Rectal smooth muscle tissue (tissue), 1 donor: ENCODE measurements around the gene NANOS3.

Experiments used
- H3K27ac ChIP-seq: one replicate; pipeline ENCODE4 v1.7.0; 2013; ENCODE audit warnings: low read depth, low read length, inconsistent platforms
- H3K27me3 ChIP-seq: one replicate; pipeline ENCODE4 v1.7.0; 2013; ENCODE audit warnings: low read length; ENCODE audit not compliant: control insufficient read depth, insufficient read depth
- H3K36me3 ChIP-seq: one replicate; pipeline ENCODE4 v1.7.0; 2013; ENCODE audit warnings: low read length; ENCODE audit not compliant: control insufficient read depth, insufficient read depth
- H3K4me1 ChIP-seq: one replicate; pipeline ENCODE4 v1.7.0; 2013; ENCODE audit warnings: low read length; ENCODE audit not compliant: control insufficient read depth, insufficient read depth
- H3K4me3 ChIP-seq: one replicate; pipeline ENCODE4 v1.7.0; 2013; ENCODE audit warnings: low read length
- H3K9ac ChIP-seq: one replicate; pipeline ENCODE4 v1.7.0; 2013; ENCODE audit warnings: low read length

The NANOS3 gene

GRCh38 chr19:13876834-13877233 is at the start of gene NANOS3:
Gene NANOS3, plus strand, starts transcription at chr19:13877134. Its CDS starts 115 bp downstream, at chr19:13877249.
- no peaks in the 10 kb centered on the region for H3K27me3 ChIP-seq
- H3K36me3 ChIP-seq, result no peaks in the 10 kb centered on the region
- peaks cover 6% of the 10 kb centered on the region for H3K4me1 ChIP-seq
- H3K4me3 ChIP-seq, result no peak within 1 kb of the TSS
- no peak within 1 kb of the TSS for H3K9ac ChIP-seq
- no peak within 1 kb of the TSS for H3K27ac ChIP-seq

GRCh38 chr19:13827656-13828055 is 49.3 kb upstream of the NANOS3 start:
- Histone ChIP-seq H3K27ac (no peak overlapping the region), H3K9ac (no peak overlapping the region), H3K36me3 (no peaks in the 10 kb centered on the region), H3K4me3 (no peak overlapping the region), H3K4me1 (no peaks in the 10 kb centered on the region), H3K27me3 (no peaks in the 10 kb centered on the region)

GRCh38 chr19:13830114-13830740 is 46.7 kb upstream of the NANOS3 start:
- H3K36me3 ChIP-seq, result peaks cover 4% of the 10 kb centered on the region

GRCh38 chr19:13830741-13831536 is 46.0 kb upstream of the NANOS3 start:
- Histone ChIP-seq H3K27me3 (no peaks in the 10 kb centered on the region), H3K4me1 (peaks cover 13% of the 10 kb centered on the region), H3K36me3 (peaks cover 8% of the 10 kb centered on the region), H3K27ac (no peak overlapping the region), H3K9ac (no peak overlapping the region), H3K4me3 (no peak overlapping the region)

More at GRCh38 chr19:13830114-13830740, 46.7 kb upstream of the NANOS3 start:
- no peak overlapping the region for H3K9ac ChIP-seq
- no peaks in the 10 kb centered on the region for H3K27me3 ChIP-seq
- no peak overlapping the region for H3K4me3 ChIP-seq
- H3K27ac ChIP-seq, result no peak overlapping the region
- H3K4me1 ChIP-seq, result peaks cover 13% of the 10 kb centered on the region

GRCh38 chr19:13831537-13832467 is 45.1 kb upstream of the NANOS3 start:
- no peak overlapping the region for H3K9ac ChIP-seq
- peaks cover 13% of the 10 kb centered on the region for H3K36me3 ChIP-seq
- no peak overlapping the region for H3K4me3 ChIP-seq
- H3K27ac ChIP-seq, result no peak overlapping the region
- peaks cover 15% of the 10 kb centered on the region for H3K4me1 ChIP-seq
- H3K27me3 ChIP-seq, result no peaks in the 10 kb centered on the region

- Histone ChIP-seq H3K36me3 (peaks cover 13% of the 10 kb centered on the region), H3K4me3 (peak overlapping the region; percentile 52), H3K27me3 (no peaks in the 10 kb centered on the region), H3K4me1 (peaks cover 25% of the 10 kb centered on the region), H3K9ac (peak overlapping the region; percentile 26), H3K27ac (peak overlapping the region; percentile 89)
Measured at GRCh38 chr19:13833330-13834243, 43.3 kb upstream of the NANOS3 start.

- Histone ChIP-seq H3K4me3 (peak overlapping the region; percentile 52), H3K27ac (peak overlapping the region; percentile 89), H3K9ac (no peak overlapping the region), H3K4me1 (peaks cover 34% of the 10 kb centered on the region), H3K27me3 (no peaks in the 10 kb centered on the region), H3K36me3 (peaks cover 13% of the 10 kb centered on the region)
Measured at GRCh38 chr19:13834244-13835069, 42.5 kb upstream of the NANOS3 start.

- H3K9ac ChIP-seq, result no peak overlapping the region
- H3K27ac ChIP-seq, result peak overlapping the region; percentile 69
- H3K27me3 ChIP-seq, result no peaks in the 10 kb centered on the region
- H3K36me3 ChIP-seq, result peaks cover 13% of the 10 kb centered on the region
- H3K4me3 ChIP-seq, result no peak overlapping the region
- H3K4me1 ChIP-seq, result peaks cover 37% of the 10 kb centered on the region
Measured at GRCh38 chr19:13835791-13836723, 40.9 kb upstream of the NANOS3 start.

- Histone ChIP-seq H3K36me3 (peaks cover 13% of the 10 kb centered on the region), H3K4me1 (peaks cover 37% of the 10 kb centered on the region), H3K27me3 (no peaks in the 10 kb centered on the region), H3K4me3 (peak overlapping the region; percentile 77), H3K9ac (no peak overlapping the region), H3K27ac (peak overlapping the region; percentile 92)
Measured at GRCh38 chr19:13838435-13839129, 38.4 kb upstream of the NANOS3 start.
